SU-DHL-6 (cell line): Measurements from ENCODE around the gene ZBED5.

ENCODE experiments used
- CTCF ChIP-seq: fragments of 200-600 bp; sonication (generic); IDR thresholded peaks from one replicate; pipeline ENCODE4 v1.5.1; 2017; ENCODE audit warnings: antibody characterized with exemption, mild to moderate bottlenecking, low read length, moderate library complexity; ENCODE audit not compliant: insufficient read depth, poor library complexity, severe bottlenecking
- EZH2phosphoT487 ChIP-seq: fragments of 200-600 bp; sonication (generic), shearing (Covaris generic); conservative IDR thresholded peaks from 2 replicates; pipeline ENCODE4 v1.6.1; 2018; ENCODE audit warnings: mild to moderate bottlenecking, antibody characterized with exemption, low read length, moderate library complexity, mixed read lengths

GRCh38 chr11:10866893-10867331 is 9.1 kb upstream of the ZBED5 start:
- TF ChIP-seq CTCF (no peak), EZH2phosphoT487 (no peak)
